ENCODE data around the gene MGMT. TPM values are rescaled to one million over a fixed set of nuclear protein-coding genes. Genes with fewer than 3 reads are reported as not detected.

The MGMT gene
- total RNA-seq, 1 donor from 2014 or later: 13.6 TPM

GRCh38 chr10:129553928-129554327 is 86.9 kb downstream of the MGMT start:
- H3K27ac Mint-ChIP-seq: no peak overlapping the region

GRCh38 chr10:129556316-129556715 is 89.3 kb downstream of the MGMT start:
- H3K27ac Mint-ChIP-seq: no peak overlapping the region
- H3K9me3 Mint-ChIP-seq (ENCODE audit: low read depth): no peaks in the 10 kb centered on the region
- H3K4me3 Mint-ChIP-seq (ENCODE audit: low read depth): no peak overlapping the region
- DNase-seq (ENCODE audit: low spot score, unreplicated experiment): no peak
- TF ChIP-seq CTCF (IDR thresholded peaks at IDR 0.05; ENCODE audit: unreplicated experiment): no peak
- peaks cover 17% of the 10 kb centered on the region for H3K27me3 Mint-ChIP-seq
- H3K36me3 Mint-ChIP-seq (ENCODE audit: insufficient read depth): no peaks in the 10 kb centered on the region
- H3K4me1 Mint-ChIP-seq (ENCODE audit: low read depth): no peaks in the 10 kb centered on the region

More at GRCh38 chr10:129553928-129554327, 86.9 kb downstream of the MGMT start:
- DNase-seq (ENCODE audit: low spot score, unreplicated experiment): no peak
- Mint-ChIP-seq H3K9me3 (ENCODE audit: low read depth) (no peaks in the 10 kb centered on the region), H3K4me1 (ENCODE audit: low read depth) (no peaks in the 10 kb centered on the region), H3K36me3 (ENCODE audit: insufficient read depth) (no peaks in the 10 kb centered on the region), H3K4me3 (ENCODE audit: low read depth) (no peak overlapping the region), H3K27me3 (peaks cover 17% of the 10 kb centered on the region)
- no peak for TF ChIP-seq CTCF (IDR thresholded peaks at IDR 0.05; ENCODE audit: unreplicated experiment)

- Mint-ChIP-seq H3K4me1 (ENCODE audit: low read depth) (no peaks in the 10 kb centered on the region), H3K36me3 (ENCODE audit: insufficient read depth) (no peaks in the 10 kb centered on the region), H3K27ac (no peak overlapping the region), H3K4me3 (ENCODE audit: low read depth) (no peak overlapping the region), H3K27me3 (peaks cover 17% of the 10 kb centered on the region), H3K9me3 (ENCODE audit: low read depth) (no peaks in the 10 kb centered on the region)
- no peak for TF ChIP-seq CTCF (IDR thresholded peaks at IDR 0.05; ENCODE audit: unreplicated experiment)
- DNase-seq (ENCODE audit: low spot score, unreplicated experiment): no peak
These were observed 93.3 kb downstream of the MGMT start for GRCh38 chr10:129560361-129560760.

- Mint-ChIP-seq H3K36me3 (ENCODE audit: insufficient read depth) (no peaks in the 10 kb centered on the region), H3K27me3 (peaks cover 13% of the 10 kb centered on the region), H3K4me3 (ENCODE audit: low read depth) (no peak overlapping the region), H3K27ac (no peak overlapping the region), H3K4me1 (ENCODE audit: low read depth) (no peaks in the 10 kb centered on the region), H3K9me3 (ENCODE audit: low read depth) (no peaks in the 10 kb centered on the region)
- no peak for TF ChIP-seq CTCF (IDR thresholded peaks at IDR 0.05; ENCODE audit: unreplicated experiment)
- no peak for DNase-seq (ENCODE audit: low spot score, unreplicated experiment)
These were observed 95.4 kb downstream of the MGMT start for GRCh38 chr10:129562487-129562886.

GRCh38 chr10:129564923-129565322 is 97.9 kb downstream of the MGMT start:
- H3K9me3 Mint-ChIP-seq (ENCODE audit: low read depth): no peaks in the 10 kb centered on the region
- no peak overlapping the region for H3K27ac Mint-ChIP-seq
- no peaks in the 10 kb centered on the region for H3K4me1 Mint-ChIP-seq (ENCODE audit: low read depth)
- H3K4me3 Mint-ChIP-seq (ENCODE audit: low read depth): no peak overlapping the region
- TF ChIP-seq CTCF (IDR thresholded peaks at IDR 0.05; ENCODE audit: unreplicated experiment): no peak
- no peak for DNase-seq (ENCODE audit: low spot score, unreplicated experiment)
- no peaks in the 10 kb centered on the region for H3K36me3 Mint-ChIP-seq (ENCODE audit: insufficient read depth)
- no peaks in the 10 kb centered on the region for H3K27me3 Mint-ChIP-seq

Data from progenitor cell of endocrine pancreas (in vitro differentiated cells).